SK-N-MC (cell line): Measurements from ENCODE around the gene MTMR10.

Source experiments
- DNase-seq: peaks from one replicate; pipeline ENCODE4 v3.0.0-alpha.2; 2011; ENCODE audit warnings: low read depth, low spot score
- H3K27ac ChIP-seq: fragments of 200-600 bp; sonication (generic); 2 replicates; pipeline ENCODE4 v1.5.1; 2016; ENCODE audit warnings: mixed run types
- H3K36me3 ChIP-seq: fragments of 200-600 bp; sonication (generic); 2 replicates; pipeline ENCODE4 v1.6.1; 2017; ENCODE audit warnings: antibody characterized with exemption, low read length, mixed read lengths; ENCODE audit not compliant: insufficient read depth
- H3K4me3 ChIP-seq: fragments of 200-600 bp; sonication (generic); 2 replicates; pipeline ENCODE4 v1.5.1; 2016
- H3K9ac ChIP-seq: fragments of 200-600 bp; sonication (generic); 2 replicates; pipeline ENCODE4 v1.8.0; 2017; ENCODE audit warnings: mixed run types, mixed read lengths; ENCODE audit not compliant: insufficient read length
- H3K9me3 ChIP-seq: fragments of 200-600 bp; sonication (generic); 2 replicates; pipeline ENCODE4 v1.6.1; 2017; ENCODE audit warnings: low read depth, mild to moderate bottlenecking, antibody characterized with exemption, low read length, moderate library complexity, mixed read lengths
- EZH2 ChIP-seq: fragments of 200-600 bp; sonication (generic); IDR thresholded peaks from one replicate; pipeline ENCODE4 v1.6.1; 2017; ENCODE audit warnings: antibody characterized with exemption
- FOXP2 ChIP-seq: optimal IDR thresholded peaks from 2 replicates; pipeline ENCODE3; 2011; ENCODE audit warnings: mild to moderate bottlenecking, moderate library complexity; ENCODE audit not compliant: insufficient read depth; ENCODE audit errors: extremely low read length, control extremely low read depth
- POLR2AphosphoS5 ChIP-seq: IDR thresholded peaks from 2 replicates; pipeline ENCODE4 v1.6.1; 2012; ENCODE audit warnings: mild to moderate bottlenecking, low read depth, low read length, borderline replicate concordance

The MTMR10 gene

DNA sequence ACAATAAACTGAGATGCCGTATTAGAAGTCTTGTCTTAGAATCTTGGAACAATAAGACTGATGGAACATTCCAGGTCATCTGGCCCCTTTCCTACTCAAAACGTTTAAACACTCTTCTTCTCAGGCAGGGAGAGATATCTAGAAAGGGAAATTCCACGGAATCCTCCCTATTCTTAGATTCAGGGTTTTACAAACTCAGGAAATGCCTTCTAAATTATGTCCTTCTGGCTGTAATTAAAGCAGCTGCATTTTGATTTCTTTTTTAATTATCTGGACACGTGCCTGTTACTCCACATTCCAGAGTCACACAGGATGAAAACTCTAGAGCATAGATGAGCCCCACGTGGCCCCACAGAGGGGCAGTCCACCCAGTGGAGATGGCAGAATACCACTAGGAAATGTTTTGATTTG lies 41.5 kb upstream of the MTMR10 start:
- peak overlapping the region; percentile 20 for H3K4me3 ChIP-seq
- no peak for DNase-seq
- TF ChIP-seq EZH2 (no peak), FOXP2 (no peak), POLR2AphosphoS5 (no peak)
- peak overlapping the region; percentile 69 for H3K27ac ChIP-seq
- H3K9me3 ChIP-seq, result no peaks in the 10 kb centered on the region
- no peak overlapping the region for H3K9ac ChIP-seq
- no peaks in the 10 kb centered on the region for H3K36me3 ChIP-seq

DNA sequence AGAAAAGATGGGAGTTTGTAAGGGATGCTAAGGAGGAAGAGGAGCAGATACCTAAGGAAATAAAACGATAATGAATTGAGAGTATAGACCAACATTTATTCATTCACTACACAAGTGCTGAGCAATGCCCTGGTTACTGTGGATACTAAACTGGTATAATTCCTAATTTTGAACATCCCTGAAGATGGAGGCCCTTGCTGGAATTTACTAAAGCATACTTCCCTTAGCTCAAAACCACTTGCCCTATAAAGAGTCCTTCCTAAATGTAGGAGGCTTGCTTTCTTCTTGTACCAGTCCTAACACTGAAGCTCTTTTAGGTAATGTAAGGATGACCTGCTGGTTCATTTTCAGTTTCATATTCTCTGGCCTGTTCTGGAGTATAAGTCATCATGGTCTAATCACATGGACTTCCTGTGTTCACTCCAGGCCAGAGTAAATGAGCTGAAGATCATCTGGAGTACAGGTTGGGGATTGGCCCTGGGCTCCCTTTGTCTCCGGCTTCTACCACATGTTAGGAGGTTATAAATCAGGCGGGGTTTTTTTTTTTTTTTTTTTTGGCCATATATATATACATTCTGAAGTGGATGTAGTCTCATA lies 40.1 kb upstream of the MTMR10 start:
- Histone ChIP-seq H3K4me3 (no peak overlapping the region), H3K27ac (no peak overlapping the region), H3K9me3 (no peaks in the 10 kb centered on the region), H3K9ac (no peak overlapping the region), H3K36me3 (no peaks in the 10 kb centered on the region)
- DNase-seq, result no peak
- no peak for TF ChIP-seq POLR2AphosphoS5
- no peak for TF ChIP-seq FOXP2
- no peak for TF ChIP-seq EZH2

DNA sequence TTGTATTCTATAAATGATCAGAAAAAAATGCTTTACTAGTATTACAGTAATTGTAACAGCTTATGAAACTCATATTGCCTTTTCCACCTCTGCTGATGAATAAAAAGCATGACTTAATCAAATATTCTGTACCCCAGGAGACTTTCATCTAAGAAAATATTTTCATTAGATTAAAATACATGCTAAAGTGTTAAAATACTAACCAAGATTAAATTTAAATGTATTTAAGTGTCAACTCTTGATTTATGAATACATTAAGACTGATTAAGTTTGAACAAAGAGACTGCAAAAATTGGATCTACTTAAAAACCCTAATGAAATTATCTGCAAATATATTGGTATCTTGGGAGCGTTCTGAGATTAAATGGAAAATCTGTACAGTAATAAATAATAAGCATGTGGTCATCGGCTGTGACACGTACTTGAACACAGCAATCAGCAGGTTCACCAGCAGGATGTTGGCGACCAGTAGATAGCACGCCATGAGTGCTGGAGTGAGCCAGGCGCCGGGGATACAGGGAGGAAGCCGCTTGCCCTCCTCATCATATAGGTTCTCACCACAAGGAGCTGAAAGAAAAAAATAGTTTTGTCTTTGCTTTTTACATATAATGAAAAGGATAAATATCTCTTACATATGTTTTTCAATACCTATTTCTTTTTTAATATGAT lies 36.6 kb upstream of the MTMR10 start:
- H3K27ac ChIP-seq, result no peak overlapping the region
- no peak overlapping the region for H3K4me3 ChIP-seq
- no peak for DNase-seq
- H3K36me3 ChIP-seq, result no peaks in the 10 kb centered on the region
- TF ChIP-seq POLR2AphosphoS5 (no peak), FOXP2 (no peak), EZH2 (no peak)
- H3K9me3 ChIP-seq, result no peaks in the 10 kb centered on the region
- H3K9ac ChIP-seq, result no peak overlapping the region

DNA sequence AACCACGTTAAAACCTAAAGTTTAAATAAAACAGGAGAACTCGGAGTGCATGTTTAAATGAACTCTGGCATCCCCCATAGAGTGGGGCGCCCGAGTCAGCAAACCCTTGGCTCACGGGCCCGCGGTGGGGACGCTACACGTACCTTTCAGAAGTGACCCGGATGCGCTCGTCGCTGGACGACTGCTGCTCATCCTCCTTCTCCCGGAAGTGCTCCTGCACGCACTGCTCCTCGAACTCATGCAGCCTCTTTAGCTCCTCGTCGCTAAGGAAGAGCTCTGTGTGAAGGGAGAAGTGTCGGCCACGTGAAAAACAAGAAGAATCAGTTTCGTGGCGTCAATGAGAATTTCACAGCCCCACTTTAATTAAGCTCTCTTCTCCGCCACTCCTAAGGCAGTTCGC lies 34.6 kb upstream of the MTMR10 start:
- no peak overlapping the region for H3K4me3 ChIP-seq
- no peak overlapping the region for H3K9ac ChIP-seq
- no peaks in the 10 kb centered on the region for H3K9me3 ChIP-seq
- TF ChIP-seq EZH2 (no peak), FOXP2 (no peak), POLR2AphosphoS5 (no peak)
- no peaks in the 10 kb centered on the region for H3K36me3 ChIP-seq
- no peak for DNase-seq
- H3K27ac ChIP-seq, result no peak overlapping the region

DNA sequence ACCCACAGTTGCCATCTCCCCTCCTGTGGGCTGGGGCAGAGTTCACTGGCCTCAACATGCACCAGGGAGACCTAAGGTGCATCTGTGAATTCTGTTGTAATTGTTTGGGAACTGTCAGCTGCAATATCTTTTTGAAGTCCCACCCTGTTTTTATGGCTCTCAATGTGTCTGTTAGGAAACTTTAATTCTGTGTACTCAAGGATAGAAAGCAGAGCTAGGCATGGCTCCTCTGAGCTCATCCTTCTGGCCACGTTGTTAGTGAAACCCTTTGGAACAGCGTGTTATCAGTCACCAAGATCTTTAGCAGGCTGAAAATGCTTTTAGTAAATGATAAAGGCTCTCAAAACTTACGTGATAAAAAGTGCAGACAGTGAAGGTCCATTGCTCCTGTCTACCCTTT lies 33.6 kb upstream of the MTMR10 start:
- no peak overlapping the region for H3K27ac ChIP-seq
- H3K36me3 ChIP-seq, result no peaks in the 10 kb centered on the region
- no peak overlapping the region for H3K9ac ChIP-seq
- H3K9me3 ChIP-seq, result no peaks in the 10 kb centered on the region
- DNase-seq, result no peak
- TF ChIP-seq POLR2AphosphoS5 (no peak), EZH2 (no peak), FOXP2 (no peak)
- no peak overlapping the region for H3K4me3 ChIP-seq

DNA sequence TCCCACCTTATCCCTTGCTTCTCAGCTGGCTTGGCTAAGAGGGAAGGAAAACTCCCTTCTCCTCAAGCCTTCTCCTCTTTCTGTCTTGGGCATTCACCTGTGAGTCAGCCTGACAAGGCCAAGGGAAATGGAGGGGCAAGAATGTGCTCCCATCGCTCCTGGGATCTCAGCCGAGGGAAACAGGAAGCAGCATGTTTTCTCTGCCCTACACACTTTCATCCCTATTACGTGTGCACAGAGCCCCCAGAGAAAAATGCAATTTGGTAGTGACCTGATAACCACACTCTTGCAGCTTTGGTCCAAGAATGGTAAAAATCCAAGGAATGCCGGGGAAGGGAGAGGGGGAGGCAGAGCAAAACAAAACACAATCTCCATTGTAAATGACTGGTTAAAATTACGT lies 32.9 kb upstream of the MTMR10 start:
- no peak for DNase-seq
- H3K4me3 ChIP-seq, result no peak overlapping the region
- no peaks in the 10 kb centered on the region for H3K9me3 ChIP-seq
- no peak overlapping the region for H3K9ac ChIP-seq
- no peaks in the 10 kb centered on the region for H3K36me3 ChIP-seq
- no peak overlapping the region for H3K27ac ChIP-seq
- no peak for TF ChIP-seq POLR2AphosphoS5
- TF ChIP-seq EZH2, result no peak
- TF ChIP-seq FOXP2, result no peak

DNA sequence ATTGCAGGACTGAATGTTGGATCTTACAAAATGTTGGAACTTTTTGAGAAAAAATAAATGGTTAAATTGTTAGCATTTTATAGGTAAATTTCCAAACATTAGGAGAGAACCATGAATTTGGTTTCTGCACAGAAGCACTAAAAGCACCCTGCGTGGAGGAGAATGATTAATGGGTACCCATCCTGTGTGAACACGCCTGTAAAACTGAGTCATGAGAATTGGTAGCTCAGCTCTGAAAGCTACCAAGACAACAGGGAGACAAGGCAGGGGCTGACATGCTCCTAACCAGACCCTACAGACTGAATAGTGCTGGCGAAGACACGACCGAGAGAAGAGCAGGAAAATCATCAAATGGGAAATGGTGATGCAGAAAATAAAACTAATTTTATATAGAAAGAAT lies 32.4 kb upstream of the MTMR10 start:
- TF ChIP-seq EZH2 (no peak), FOXP2 (no peak), POLR2AphosphoS5 (no peak)
- Histone ChIP-seq H3K9me3 (no peaks in the 10 kb centered on the region), H3K36me3 (no peaks in the 10 kb centered on the region), H3K4me3 (no peak overlapping the region), H3K27ac (no peak overlapping the region), H3K9ac (no peak overlapping the region)
- DNase-seq, result no peak

DNA sequence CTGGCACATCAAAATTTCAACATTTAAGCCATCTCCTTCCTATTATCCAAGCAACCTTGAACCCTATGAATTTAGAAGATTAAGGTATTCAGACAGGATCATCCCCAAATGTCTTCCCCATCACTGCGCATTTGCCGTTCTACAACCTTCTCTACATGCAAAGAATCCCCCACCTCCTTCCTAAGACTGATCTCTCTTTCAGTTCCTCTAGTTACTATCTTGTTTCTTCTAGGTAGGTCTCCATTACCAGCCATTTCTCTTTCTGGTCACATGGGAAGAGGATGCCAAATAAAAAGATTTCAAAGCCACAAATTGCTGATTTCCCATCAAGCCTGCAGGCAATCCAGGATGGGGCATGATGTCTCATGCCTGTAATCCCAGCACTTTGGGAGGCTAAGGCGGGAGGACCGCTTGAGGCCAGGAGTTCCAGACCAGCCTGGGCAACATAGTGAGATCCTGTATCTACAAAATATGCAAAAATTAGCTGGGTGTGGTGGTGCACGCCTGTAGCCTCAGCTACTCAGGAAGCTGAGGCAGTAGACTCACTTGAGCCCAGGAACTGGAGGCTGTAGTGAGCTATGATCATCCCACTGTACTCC lies 29.7 kb upstream of the MTMR10 start:
- Histone ChIP-seq H3K36me3 (no peaks in the 10 kb centered on the region), H3K4me3 (no peak overlapping the region), H3K27ac (no peak overlapping the region), H3K9me3 (no peaks in the 10 kb centered on the region), H3K9ac (no peak overlapping the region)
- TF ChIP-seq POLR2AphosphoS5 (no peak), FOXP2 (no peak), EZH2 (no peak)
- DNase-seq, result no peak

DNA sequence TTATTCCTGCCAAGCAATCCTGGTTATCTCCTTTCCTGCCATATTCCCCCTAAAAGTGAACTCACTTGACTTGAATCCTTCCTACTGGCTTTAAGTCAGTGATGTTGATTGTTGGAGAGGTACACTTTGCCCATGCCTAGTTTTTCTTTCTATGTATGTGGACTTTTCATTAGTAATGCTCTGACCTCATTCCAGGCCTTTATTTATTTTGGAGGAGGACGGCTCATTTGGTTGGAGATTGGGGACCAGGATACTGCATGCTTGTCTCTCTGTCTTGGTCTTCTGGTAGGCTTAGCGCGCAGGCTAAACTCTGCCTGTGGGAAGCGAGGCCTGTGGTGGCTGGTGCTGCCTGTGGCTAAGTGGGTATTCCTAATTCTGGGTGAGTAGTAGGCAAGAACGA lies 29.1 kb upstream of the MTMR10 start:
- DNase-seq, result no peak
- Histone ChIP-seq H3K9ac (no peak overlapping the region), H3K9me3 (no peaks in the 10 kb centered on the region), H3K27ac (no peak overlapping the region), H3K4me3 (no peak overlapping the region), H3K36me3 (no peaks in the 10 kb centered on the region)
- TF ChIP-seq EZH2 (no peak), FOXP2 (no peak), POLR2AphosphoS5 (no peak)
